Panc1 (cell line): ENCODE results near the gene BCR. TPM values are rescaled to one million over a fixed set of nuclear protein-coding genes. Genes with fewer than 3 reads are reported as not detected.

Experiments
- ATAC-seq: fragments of 200-7000 bp; cut with Tn5 transposase; 2 replicates; pipeline ENCODE4 v1.9.1; 2020; ENCODE audit warnings: mild to moderate bottlenecking, moderate library complexity
- BruUV-seq: library from RNA; stranded (reverse); fragments of 400-500 nt; replicated peaks from 2 replicates; lab custom pipeline; 2021; lab: Mats Ljungman, UMichigan
- CTCF ChIA-PET: fragments of 300-600 bp; sonication (Branson Sonifier 250); formaldehyde crosslinking; loops from one replicate; lab custom pipeline; 2022; ENCODE audit warnings: antibody characterized with exemption; lab: Charles Lee
- POLR2A ChIA-PET: fragments of 300-600 bp; sonication (Branson Sonifier 250); formaldehyde crosslinking; loops from one replicate; lab custom pipeline; 2022; ENCODE audit warnings: antibody characterized with exemption; lab: Charles Lee
- DNase-seq: peaks from one replicate; pipeline ENCODE4 v3.0.0-alpha.2; 2010; ENCODE audit warnings: low read depth, low spot score
- H3K27ac ChIP-seq: 2 replicates; pipeline ENCODE4 v1.5.1; 2011; ENCODE audit warnings: mild to moderate bottlenecking, low read length, inconsistent platforms
- H3K27me3 ChIP-seq: fragments of 200-500 bp; sonication (Bioruptor generic); 2 replicates; pipeline ENCODE4 v1.6.0; 2014; ENCODE audit warnings: low read length, inconsistent platforms; ENCODE audit not compliant: control insufficient read depth, insufficient read depth
- H3K36me3 ChIP-seq: fragments of 200-500 bp; sonication (Bioruptor generic); 2 replicates; pipeline ENCODE4 v1.5.1; 2014; ENCODE audit warnings: inconsistent platforms, mild to moderate bottlenecking, low read length, moderate library complexity; ENCODE audit not compliant: control insufficient read depth, insufficient read depth
- H3K4me1 ChIP-seq: 2 replicates; pipeline ENCODE4 v1.5.1; 2011; ENCODE audit warnings: inconsistent platforms, mild to moderate bottlenecking, low read length, moderate library complexity; ENCODE audit not compliant: control insufficient read depth, insufficient read depth
- H3K4me3 ChIP-seq, 2 experiments: 2 replicates each; pipeline ENCODE4 v1.5.1; 2011 to 2012; ENCODE audit warnings: low read depth in 2 of 2, low read length in 2 of 2, mild to moderate bottlenecking in 2 of 2, inconsistent platforms in 1 of 2, moderate library complexity in 1 of 2
- H3K9me3 ChIP-seq: fragments of 200-500 bp; sonication (Bioruptor generic); 2 replicates; pipeline ENCODE4 v1.5.1; 2014; ENCODE audit warnings: low read depth, mild to moderate bottlenecking, inconsistent platforms, low read length, moderate library complexity; ENCODE audit not compliant: control insufficient read depth, insufficient read depth
- POLR2AphosphoS5 ChIP-seq: IDR thresholded peaks from 2 replicates; pipeline ENCODE4 v1.6.1; 2012; ENCODE audit warnings: mild to moderate bottlenecking, low read depth, low read length, moderate library complexity
- SIN3A ChIP-seq: IDR thresholded peaks from 2 replicates; pipeline ENCODE4 v1.6.1; 2012; ENCODE audit warnings: low read depth, mild to moderate bottlenecking, low read length, moderate library complexity, borderline replicate concordance; ENCODE audit not compliant: insufficient read depth
- TCF7L2 ChIP-seq: IDR thresholded peaks from 2 replicates; pipeline ENCODE4 v1.6.1; 2011; ENCODE audit warnings: mild to moderate bottlenecking, low read depth, low read length, inconsistent platforms
- in situ Hi-C: cut with HindIII; loops from 2 replicates; pipeline ENCODE4 v1.10.0; 2016; ENCODE audit warnings: low sequenced_read_pairs, low pct_unique_long_range_greater_than_20kb
- intact Hi-C: fragments of 100-400 bp; cut with micrococcal nuclease; formaldehyde crosslinking; loops from one replicate; pipeline ENCODE4 v1.10.0; 2022; ENCODE audit not compliant: unreplicated experiment
- total RNA-seq: library from RNA; stranded (reverse); gene quantifications from one replicate; pipeline ENCODE4 v1.2.1, GENCODE V29; 2021; ENCODE audit not compliant: unreplicated experiment
- TF ChIP-seq, protein P1 (sequence below), 2 experiments: IDR thresholded peaks; 2 replicates each; pipeline ENCODE4 v1.6.1; 2011 to 2012; ENCODE audit warnings: low read depth in 2 of 2, control low read depth in 1 of 2, low read length in 1 of 2, mild to moderate bottlenecking in 1 of 2, moderate library complexity in 1 of 2; ENCODE audit not compliant: insufficient read depth in 1 of 2
- TF ChIP-seq, protein P2 (sequence below): fragments of 450-650 bp; IDR thresholded peaks from 2 replicates; pipeline ENCODE4 v1.5.1; 2017; ENCODE audit warnings: mild to moderate bottlenecking

BCR gene
- total RNA-seq, 1 experiment from 2014 or later, result 32.1 TPM

DNA sequence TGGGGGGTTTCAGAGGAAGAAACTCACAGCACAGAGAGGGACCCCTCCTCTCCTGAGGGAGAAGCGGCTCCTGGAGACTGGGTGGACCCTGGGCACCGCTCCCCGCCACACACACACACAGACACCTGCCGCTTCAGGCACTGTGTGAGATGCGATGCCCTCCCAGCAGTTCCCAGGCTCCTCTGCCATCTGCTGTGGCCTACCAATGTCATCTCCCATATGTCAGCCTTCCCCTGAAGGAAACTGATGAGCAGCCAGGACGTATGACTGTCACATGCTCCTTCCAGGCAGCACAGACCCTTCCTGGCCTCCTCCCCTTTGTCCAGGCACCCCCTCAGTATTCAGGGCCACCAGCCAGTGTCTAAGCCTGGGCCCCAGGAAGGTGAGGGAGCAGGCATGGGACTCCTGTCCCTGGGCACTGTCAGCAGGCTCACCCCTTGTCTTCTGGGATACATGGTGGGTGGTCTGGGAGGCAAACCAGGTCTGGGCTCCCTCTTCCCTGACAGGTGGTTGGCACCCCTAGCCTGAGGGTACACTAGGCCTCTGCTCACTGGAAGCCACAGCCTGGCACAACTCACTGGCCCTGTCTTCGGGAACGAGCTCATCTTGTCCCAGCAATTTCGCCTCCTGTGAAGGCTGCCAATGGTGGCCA, 11.8 kb upstream of the BCR start:
- no peak for ATAC-seq
- in situ Hi-C loops, result no loop called here

DNA sequence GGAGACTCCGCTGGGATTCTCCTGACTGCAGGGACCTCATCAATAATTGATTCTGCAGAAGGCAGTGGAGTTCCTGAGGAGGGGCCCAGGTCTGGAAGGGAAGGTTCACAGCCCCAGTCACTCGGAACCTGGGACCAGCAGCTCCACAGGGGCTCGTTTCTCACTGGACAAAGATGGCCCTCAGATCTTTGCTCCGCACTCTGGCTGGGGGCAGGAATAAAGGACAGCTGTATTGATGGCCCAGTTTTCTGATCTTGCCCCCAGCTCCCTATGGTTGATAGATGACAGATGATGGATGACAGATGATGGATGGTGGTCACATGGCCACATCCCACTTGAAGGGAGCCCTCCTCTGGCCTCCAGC, 11.3 kb upstream of the BCR start:
- ChIA-PET CTCF (interaction anchor here (0.7 kb wide), 1 partner anchor 366 kb away, joined by 3 read pairs; no protein-coding TSS in a partner anchor), POLR2A (no interaction called here)
- no peak overlapping the region for H3K4me3 ChIP-seq
- intact Hi-C loops, result no loop called here
- DNase-seq (no peak), ATAC-seq (no peak)
- in situ Hi-C loops, result no loop called here
- TF ChIP-seq SIN3A (no peak), TCF7L2 (no peak), POLR2AphosphoS5 (no peak)
- TF ChIP-seq, protein P1, sequence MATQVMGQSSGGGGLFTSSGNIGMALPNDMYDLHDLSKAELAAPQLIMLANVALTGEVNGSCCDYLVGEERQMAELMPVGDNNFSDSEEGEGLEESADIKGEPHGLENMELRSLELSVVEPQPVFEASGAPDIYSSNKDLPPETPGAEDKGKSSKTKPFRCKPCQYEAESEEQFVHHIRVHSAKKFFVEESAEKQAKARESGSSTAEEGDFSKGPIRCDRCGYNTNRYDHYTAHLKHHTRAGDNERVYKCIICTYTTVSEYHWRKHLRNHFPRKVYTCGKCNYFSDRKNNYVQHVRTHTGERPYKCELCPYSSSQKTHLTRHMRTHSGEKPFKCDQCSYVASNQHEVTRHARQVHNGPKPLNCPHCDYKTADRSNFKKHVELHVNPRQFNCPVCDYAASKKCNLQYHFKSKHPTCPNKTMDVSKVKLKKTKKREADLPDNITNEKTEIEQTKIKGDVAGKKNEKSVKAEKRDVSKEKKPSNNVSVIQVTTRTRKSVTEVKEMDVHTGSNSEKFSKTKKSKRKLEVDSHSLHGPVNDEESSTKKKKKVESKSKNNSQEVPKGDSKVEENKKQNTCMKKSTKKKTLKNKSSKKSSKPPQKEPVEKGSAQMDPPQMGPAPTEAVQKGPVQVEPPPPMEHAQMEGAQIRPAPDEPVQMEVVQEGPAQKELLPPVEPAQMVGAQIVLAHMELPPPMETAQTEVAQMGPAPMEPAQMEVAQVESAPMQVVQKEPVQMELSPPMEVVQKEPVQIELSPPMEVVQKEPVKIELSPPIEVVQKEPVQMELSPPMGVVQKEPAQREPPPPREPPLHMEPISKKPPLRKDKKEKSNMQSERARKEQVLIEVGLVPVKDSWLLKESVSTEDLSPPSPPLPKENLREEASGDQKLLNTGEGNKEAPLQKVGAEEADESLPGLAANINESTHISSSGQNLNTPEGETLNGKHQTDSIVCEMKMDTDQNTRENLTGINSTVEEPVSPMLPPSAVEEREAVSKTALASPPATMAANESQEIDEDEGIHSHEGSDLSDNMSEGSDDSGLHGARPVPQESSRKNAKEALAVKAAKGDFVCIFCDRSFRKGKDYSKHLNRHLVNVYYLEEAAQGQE (IDR thresholded peaks at IDR 0.05; ENCODE audit: insufficient read depth in 1 of 2, low read depth in 2 of 2, low read length in 1 of 2), result no peak
- H3K36me3 ChIP-seq, result no peaks in the 10 kb centered on the region
- no peak overlapping the region for H3K27ac ChIP-seq
- no peaks in the 10 kb centered on the region for H3K4me1 ChIP-seq
- no TSS peak for BruUV-seq
- H3K27me3 ChIP-seq, result no peaks in the 10 kb centered on the region
- H3K9me3 ChIP-seq, result no peaks in the 10 kb centered on the region

More for the DNA sequence above, 11.8 kb upstream of the BCR start:
- Histone ChIP-seq H3K27me3 (no peaks in the 10 kb centered on the region), H3K9me3 (no peaks in the 10 kb centered on the region), H3K4me1 (no peaks in the 10 kb centered on the region), H3K36me3 (no peaks in the 10 kb centered on the region), H3K27ac (no peak overlapping the region), H3K4me3 (no peak overlapping the region)
- TF ChIP-seq, protein P1 (IDR thresholded peaks at IDR 0.05; ENCODE audit: insufficient read depth in 1 of 2, low read depth in 2 of 2, low read length in 1 of 2), result no peak
- TF ChIP-seq POLR2AphosphoS5, result no peak
- TF ChIP-seq SIN3A, result no peak
- TF ChIP-seq TCF7L2, result no peak
- TF ChIP-seq, protein P2, sequence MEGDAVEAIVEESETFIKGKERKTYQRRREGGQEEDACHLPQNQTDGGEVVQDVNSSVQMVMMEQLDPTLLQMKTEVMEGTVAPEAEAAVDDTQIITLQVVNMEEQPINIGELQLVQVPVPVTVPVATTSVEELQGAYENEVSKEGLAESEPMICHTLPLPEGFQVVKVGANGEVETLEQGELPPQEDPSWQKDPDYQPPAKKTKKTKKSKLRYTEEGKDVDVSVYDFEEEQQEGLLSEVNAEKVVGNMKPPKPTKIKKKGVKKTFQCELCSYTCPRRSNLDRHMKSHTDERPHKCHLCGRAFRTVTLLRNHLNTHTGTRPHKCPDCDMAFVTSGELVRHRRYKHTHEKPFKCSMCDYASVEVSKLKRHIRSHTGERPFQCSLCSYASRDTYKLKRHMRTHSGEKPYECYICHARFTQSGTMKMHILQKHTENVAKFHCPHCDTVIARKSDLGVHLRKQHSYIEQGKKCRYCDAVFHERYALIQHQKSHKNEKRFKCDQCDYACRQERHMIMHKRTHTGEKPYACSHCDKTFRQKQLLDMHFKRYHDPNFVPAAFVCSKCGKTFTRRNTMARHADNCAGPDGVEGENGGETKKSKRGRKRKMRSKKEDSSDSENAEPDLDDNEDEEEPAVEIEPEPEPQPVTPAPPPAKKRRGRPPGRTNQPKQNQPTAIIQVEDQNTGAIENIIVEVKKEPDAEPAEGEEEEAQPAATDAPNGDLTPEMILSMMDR, result no peak
- CTCF ChIA-PET, result interaction anchor here (0.7 kb wide), 1 partner anchor 366 kb away, joined by 3 read pairs; no protein-coding TSS in a partner anchor
- DNase-seq, result no peak
- intact Hi-C loops, result no loop called here
- POLR2A ChIA-PET, result no interaction called here
- no TSS peak for BruUV-seq
